ENCODE data around the gene CCL18. TPM values are rescaled to one million over a fixed set of nuclear protein-coding genes. Genes with fewer than 3 reads are reported as not detected.

CCL18 gene
- total RNA-seq, 1 experiment from 2014 or later: not detected

- Histone ChIP-seq H3K27ac (ENCODE audit: low read length) (no peak overlapping the region), H3K4me1 (ENCODE audit: low read length) (peaks cover 19% of the 10 kb centered on the region), H3K4me2 (ENCODE audit: low read depth, low read length, poor library complexity, severe bottlenecking) (no peak overlapping the region), H3K4me3 (ENCODE audit: low read length) (no peak overlapping the region), H4K20me1 (ENCODE audit: insufficient read depth, low read depth, low read length) (no peaks in the 10 kb centered on the region), H3K9ac (ENCODE audit: low read length) (no peak overlapping the region), H3K79me2 (ENCODE audit: low read length) (no peaks in the 10 kb centered on the region), H3K27me3 (ENCODE audit: low read length) (no peaks in the 10 kb centered on the region), H3K9me3 (ENCODE audit: low read length) (no peaks in the 10 kb centered on the region), H2AFZ (ENCODE audit: low read length) (no peak overlapping the region), H3K36me3 (ENCODE audit: insufficient read depth, low read length) (no peaks in the 10 kb centered on the region), H3K9me2 (replicated peaks; ENCODE audit: insufficient read depth, low read length) (no peaks in the 10 kb centered on the region)
- peak; percentile 25 for DNase-seq
These were observed 33.1 kb upstream of the CCL18 start for GRCh38 chr17:36030956-36031355.

GRCh38 chr17:36034127-36034526 lies 29.9 kb upstream of the CCL18 start:
- Histone ChIP-seq H3K9me3 (ENCODE audit: low read length) (no peaks in the 10 kb centered on the region), H4K20me1 (ENCODE audit: insufficient read depth, low read depth, low read length) (no peaks in the 10 kb centered on the region), H3K4me2 (ENCODE audit: low read depth, low read length, poor library complexity, severe bottlenecking) (peak overlapping the region; percentile 38), H2AFZ (ENCODE audit: low read length) (no peak overlapping the region), H3K79me2 (ENCODE audit: low read length) (no peaks in the 10 kb centered on the region), H3K9me2 (replicated peaks; ENCODE audit: insufficient read depth, low read length) (no peaks in the 10 kb centered on the region), H3K4me3 (ENCODE audit: low read length) (no peak overlapping the region), H3K27me3 (ENCODE audit: low read length) (no peaks in the 10 kb centered on the region), H3K9ac (ENCODE audit: low read length) (no peak overlapping the region), H3K36me3 (ENCODE audit: insufficient read depth, low read length) (no peaks in the 10 kb centered on the region), H3K27ac (ENCODE audit: low read length) (no peak overlapping the region), H3K4me1 (ENCODE audit: low read length) (peaks cover 27% of the 10 kb centered on the region)
- DNase-seq: peak; percentile 66

GRCh38 chr17:36036235-36036634 lies 27.8 kb upstream of the CCL18 start:
- Histone ChIP-seq H2AFZ (ENCODE audit: low read length) (no peak overlapping the region), H3K9me2 (replicated peaks; ENCODE audit: insufficient read depth, low read length) (no peaks in the 10 kb centered on the region), H3K36me3 (ENCODE audit: insufficient read depth, low read length) (no peaks in the 10 kb centered on the region), H3K9me3 (ENCODE audit: low read length) (no peaks in the 10 kb centered on the region), H3K4me1 (ENCODE audit: low read length) (peaks cover 27% of the 10 kb centered on the region), H3K27ac (ENCODE audit: low read length) (no peak overlapping the region), H3K9ac (ENCODE audit: low read length) (no peak overlapping the region), H3K4me3 (ENCODE audit: low read length) (no peak overlapping the region), H3K27me3 (ENCODE audit: low read length) (no peaks in the 10 kb centered on the region), H3K79me2 (ENCODE audit: low read length) (no peaks in the 10 kb centered on the region), H3K4me2 (ENCODE audit: low read depth, low read length, poor library complexity, severe bottlenecking) (no peak overlapping the region), H4K20me1 (ENCODE audit: insufficient read depth, low read depth, low read length) (no peaks in the 10 kb centered on the region)
- DNase-seq: peak; percentile 36

GRCh38 chr17:36048066-36048465 lies 16.0 kb upstream of the CCL18 start:
- Histone ChIP-seq H3K36me3 (ENCODE audit: insufficient read depth, low read length) (no peaks in the 10 kb centered on the region), H4K20me1 (ENCODE audit: insufficient read depth, low read depth, low read length) (no peaks in the 10 kb centered on the region), H3K9ac (ENCODE audit: low read length) (no peak overlapping the region), H3K9me3 (ENCODE audit: low read length) (peaks cover 14% of the 10 kb centered on the region; the same call in 1 of the 2 replicates), H3K4me2 (ENCODE audit: low read depth, low read length, poor library complexity, severe bottlenecking) (no peak overlapping the region), H3K27me3 (ENCODE audit: low read length) (peaks cover 6% of the 10 kb centered on the region; the same call in 1 of the 2 replicates), H3K4me1 (ENCODE audit: low read length) (peaks cover 3% of the 10 kb centered on the region; the same call in 1 of the 2 replicates), H2AFZ (ENCODE audit: low read length) (no peak overlapping the region), H3K9me2 (replicated peaks; ENCODE audit: insufficient read depth, low read length) (no peaks in the 10 kb centered on the region), H3K4me3 (ENCODE audit: low read length) (no peak overlapping the region), H3K79me2 (ENCODE audit: low read length) (no peaks in the 10 kb centered on the region), H3K27ac (ENCODE audit: low read length) (no peak overlapping the region)
- no peak for DNase-seq

- no peak overlapping the region for H3K4me3 ChIP-seq (ENCODE audit: low read length)
- no peaks in the 10 kb centered on the region for H4K20me1 ChIP-seq (ENCODE audit: insufficient read depth, low read depth, low read length)
- no peak overlapping the region for H2AFZ ChIP-seq (ENCODE audit: low read length)
- peak; percentile 7 for DNase-seq
- no peaks in the 10 kb centered on the region for H3K36me3 ChIP-seq (ENCODE audit: insufficient read depth, low read length)
- H3K9ac ChIP-seq (ENCODE audit: low read length): no peak overlapping the region
- peaks cover 3% of the 10 kb centered on the region; the same call in 1 of the 2 replicates for H3K4me1 ChIP-seq (ENCODE audit: low read length)
- no peak overlapping the region for H3K27ac ChIP-seq (ENCODE audit: low read length)
- no peak overlapping the region for H3K4me2 ChIP-seq (ENCODE audit: low read depth, low read length, poor library complexity, severe bottlenecking)
- H3K79me2 ChIP-seq (ENCODE audit: low read length): no peaks in the 10 kb centered on the region
- H3K9me3 ChIP-seq (ENCODE audit: low read length): peaks cover 14% of the 10 kb centered on the region; the same call in 1 of the 2 replicates
- H3K27me3 ChIP-seq (ENCODE audit: low read length): peaks cover 6% of the 10 kb centered on the region; the same call in 1 of the 2 replicates
- no peaks in the 10 kb centered on the region for H3K9me2 ChIP-seq (replicated peaks; ENCODE audit: insufficient read depth, low read length)
These were observed 14.4 kb upstream of the CCL18 start for GRCh38 chr17:36049643-36050042.

- no peaks in the 10 kb centered on the region for H3K4me1 ChIP-seq (ENCODE audit: low read length)
- no peaks in the 10 kb centered on the region for H3K79me2 ChIP-seq (ENCODE audit: low read length)
- no peak overlapping the region for H3K4me2 ChIP-seq (ENCODE audit: low read depth, low read length, poor library complexity, severe bottlenecking)
- H3K27me3 ChIP-seq (ENCODE audit: low read length): no peaks in the 10 kb centered on the region
- H3K27ac ChIP-seq (ENCODE audit: low read length): no peak overlapping the region
- no peaks in the 10 kb centered on the region for H3K36me3 ChIP-seq (ENCODE audit: insufficient read depth, low read length)
- no peak overlapping the region for H3K4me3 ChIP-seq (ENCODE audit: low read length)
- H3K9me3 ChIP-seq (ENCODE audit: low read length): no peaks in the 10 kb centered on the region
- H4K20me1 ChIP-seq (ENCODE audit: insufficient read depth, low read depth, low read length): no peaks in the 10 kb centered on the region
- DNase-seq: no peak
- no peak overlapping the region for H3K9ac ChIP-seq (ENCODE audit: low read length)
- no peaks in the 10 kb centered on the region for H3K9me2 ChIP-seq (replicated peaks; ENCODE audit: insufficient read depth, low read length)
- H2AFZ ChIP-seq (ENCODE audit: low read length): no peak overlapping the region
These were observed 8.9 kb upstream of the CCL18 start for GRCh38 chr17:36055171-36055570.

- H4K20me1 ChIP-seq (ENCODE audit: insufficient read depth, low read depth, low read length): no peaks in the 10 kb centered on the region
- H3K9me3 ChIP-seq (ENCODE audit: low read length): no peaks in the 10 kb centered on the region
- H3K9me2 ChIP-seq (replicated peaks; ENCODE audit: insufficient read depth, low read length): no peaks in the 10 kb centered on the region
- no peak overlapping the region for H3K4me3 ChIP-seq (ENCODE audit: low read length)
- no peak overlapping the region for H2AFZ ChIP-seq (ENCODE audit: low read length)
- no peaks in the 10 kb centered on the region for H3K4me1 ChIP-seq (ENCODE audit: low read length)
- H3K36me3 ChIP-seq (ENCODE audit: insufficient read depth, low read length): no peaks in the 10 kb centered on the region
- no peak for DNase-seq
- H3K27me3 ChIP-seq (ENCODE audit: low read length): no peaks in the 10 kb centered on the region
- H3K4me2 ChIP-seq (ENCODE audit: low read depth, low read length, poor library complexity, severe bottlenecking): no peak overlapping the region
- no peak overlapping the region for H3K27ac ChIP-seq (ENCODE audit: low read length)
- H3K79me2 ChIP-seq (ENCODE audit: low read length): no peaks in the 10 kb centered on the region
- H3K9ac ChIP-seq (ENCODE audit: low read length): no peak overlapping the region
These were observed 8.1 kb upstream of the CCL18 start for GRCh38 chr17:36055921-36056520.

- no peaks in the 10 kb centered on the region for H3K79me2 ChIP-seq (ENCODE audit: low read length)
- H3K27me3 ChIP-seq (ENCODE audit: low read length): no peaks in the 10 kb centered on the region; the same call in 1 of the 2 replicates
- H3K9me2 ChIP-seq (replicated peaks; ENCODE audit: insufficient read depth, low read length): no peaks in the 10 kb centered on the region
- H3K4me3 ChIP-seq (ENCODE audit: low read length): no peak overlapping the region
- H3K27ac ChIP-seq (ENCODE audit: low read length): no peak overlapping the region
- no peaks in the 10 kb centered on the region for H3K4me1 ChIP-seq (ENCODE audit: low read length)
- no peak overlapping the region for H3K9ac ChIP-seq (ENCODE audit: low read length)
- H3K4me2 ChIP-seq (ENCODE audit: low read depth, low read length, poor library complexity, severe bottlenecking): no peak overlapping the region
- H3K9me3 ChIP-seq (ENCODE audit: low read length): no peaks in the 10 kb centered on the region
- H3K36me3 ChIP-seq (ENCODE audit: insufficient read depth, low read length): no peaks in the 10 kb centered on the region
- H4K20me1 ChIP-seq (ENCODE audit: insufficient read depth, low read depth, low read length): no peaks in the 10 kb centered on the region
- no peak for DNase-seq
- no peak overlapping the region for H2AFZ ChIP-seq (ENCODE audit: low read length)
These were observed 6.2 kb upstream of the CCL18 start for GRCh38 chr17:36057911-36058310.

Measured in Karpas-422 (cell line).